NT2/D1 (cell line): Measurements from ENCODE around the gene PRKAG2.

Source experiments
- DNase-seq: peaks from one replicate; pipeline ENCODE4 v3.0.0-alpha.2; 2011; ENCODE audit warnings: low read depth, low spot score
- H3K27me3 ChIP-seq: 2 replicates; pipeline ENCODE4 v1.6.0; 2011; ENCODE audit warnings: mild to moderate bottlenecking; ENCODE audit not compliant: insufficient read length, insufficient read depth
- H3K36me3 ChIP-seq: 2 replicates; pipeline ENCODE4 v1.6.1; 2011; ENCODE audit warnings: mild to moderate bottlenecking, low read length, mixed read lengths; ENCODE audit not compliant: insufficient read depth, insufficient read length
- H3K4me1 ChIP-seq: 2 replicates; pipeline ENCODE4 v1.5.1; 2011; ENCODE audit not compliant: insufficient read depth, insufficient read length
- H3K4me3 ChIP-seq: 2 replicates; pipeline ENCODE4 v1.5.1; 2011; ENCODE audit warnings: low read depth; ENCODE audit not compliant: insufficient read length
- H3K9ac ChIP-seq: 2 replicates; pipeline ENCODE4 v1.6.0; 2011; ENCODE audit warnings: low read depth; ENCODE audit not compliant: insufficient read length
- H3K9me3 ChIP-seq: 2 replicates; pipeline ENCODE4 v1.5.1; 2011; ENCODE audit warnings: mild to moderate bottlenecking, low read length; ENCODE audit not compliant: insufficient read depth
- SUZ12 ChIP-seq: IDR thresholded peaks from 2 replicates; pipeline ENCODE4 v1.6.1; 2011; ENCODE audit not compliant: insufficient read length, insufficient read depth; ENCODE audit errors: extremely low read depth
- YY1 ChIP-seq: IDR thresholded peaks from 2 replicates; pipeline ENCODE4 v1.6.1; 2011; ENCODE audit not compliant: insufficient read length, insufficient read depth
- ZNF274 ChIP-seq: IDR thresholded peaks from 2 replicates; pipeline ENCODE4 v1.6.1; 2011; ENCODE audit warnings: mild to moderate bottlenecking, low read depth, low read length

The PRKAG2 gene

GRCh38 chr7:151796871-151797537 is 79.9 kb downstream of the PRKAG2 start:
- Histone ChIP-seq H3K9ac (no peak overlapping the region), H3K4me1 (peaks cover 11% of the 10 kb centered on the region), H3K9me3 (no peaks in the 10 kb centered on the region), H3K36me3 (no peaks in the 10 kb centered on the region), H3K4me3 (no peak overlapping the region), H3K27me3 (no peaks in the 10 kb centered on the region)
- no peak for DNase-seq
- no peak for TF ChIP-seq ZNF274
- TF ChIP-seq SUZ12 = no peak
- TF ChIP-seq YY1 = no peak

- Histone ChIP-seq H3K4me3 (no peak overlapping the region), H3K36me3 (no peaks in the 10 kb centered on the region), H3K9ac (peak overlapping the region; percentile 32), H3K9me3 (no peaks in the 10 kb centered on the region), H3K27me3 (no peaks in the 10 kb centered on the region), H3K4me1 (peaks cover 11% of the 10 kb centered on the region)
- no peak for TF ChIP-seq SUZ12
- no peak for TF ChIP-seq YY1
- no peak for TF ChIP-seq ZNF274
- DNase-seq = no peak
Observed at GRCh38 chr7:151796091-151796870, 80.6 kb downstream of the PRKAG2 start.

- H3K9me3 ChIP-seq = no peaks in the 10 kb centered on the region
- H3K9ac ChIP-seq = no peak overlapping the region
- no peaks in the 10 kb centered on the region for H3K36me3 ChIP-seq
- TF ChIP-seq SUZ12 (no peak), YY1 (no peak), ZNF274 (no peak)
- H3K4me1 ChIP-seq = peaks cover 11% of the 10 kb centered on the region
- no peak overlapping the region for H3K4me3 ChIP-seq
- H3K27me3 ChIP-seq = no peaks in the 10 kb centered on the region
- DNase-seq = no peak
Observed at GRCh38 chr7:151795168-151795811, 81.6 kb downstream of the PRKAG2 start.

- no peak for TF ChIP-seq SUZ12
- TF ChIP-seq YY1 = no peak
- TF ChIP-seq ZNF274 = no peak
- no peak for DNase-seq
- no peak overlapping the region for H3K4me3 ChIP-seq
- no peaks in the 10 kb centered on the region for H3K9me3 ChIP-seq
- H3K27me3 ChIP-seq = no peaks in the 10 kb centered on the region
- H3K4me1 ChIP-seq = peaks cover 11% of the 10 kb centered on the region
- no peak overlapping the region for H3K9ac ChIP-seq
- no peaks in the 10 kb centered on the region for H3K36me3 ChIP-seq
Observed at GRCh38 chr7:151794508-151795167, 82.3 kb downstream of the PRKAG2 start.

GRCh38 chr7:151793991-151794507 is 82.9 kb downstream of the PRKAG2 start:
- H3K4me3 ChIP-seq = no peak overlapping the region
- H3K36me3 ChIP-seq = no peaks in the 10 kb centered on the region
- no peaks in the 10 kb centered on the region for H3K27me3 ChIP-seq
- no peaks in the 10 kb centered on the region for H3K9me3 ChIP-seq
- no peak for DNase-seq
- H3K4me1 ChIP-seq = peaks cover 11% of the 10 kb centered on the region
- TF ChIP-seq SUZ12 (no peak), YY1 (no peak), ZNF274 (no peak)
- H3K9ac ChIP-seq = no peak overlapping the region

- Histone ChIP-seq H3K9me3 (no peaks in the 10 kb centered on the region), H3K9ac (no peak overlapping the region), H3K36me3 (no peaks in the 10 kb centered on the region), H3K27me3 (no peaks in the 10 kb centered on the region), H3K4me1 (peaks cover 11% of the 10 kb centered on the region), H3K4me3 (no peak overlapping the region)
- TF ChIP-seq ZNF274 = no peak
- no peak for TF ChIP-seq YY1
- TF ChIP-seq SUZ12 = no peak
- no peak for DNase-seq
Observed at GRCh38 chr7:151793531-151793951, 83.4 kb downstream of the PRKAG2 start.
